Hematopoietic multipotent progenitor cell (in vitro differentiated cells): ENCODE data around the gene MUC5B. TPM values are rescaled to one million over a fixed set of nuclear protein-coding genes. Genes with fewer than 3 reads are reported as not detected.
A peak's percentile ranks its signal among the peaks of the same experiment; 100 is the strongest.

Experiments used
- DNase-seq, 3 donors: peaks; one replicate each; pipeline ENCODE4 v3.0.0-alpha.2; 2011 to 2015; ENCODE audit warnings: low read depth in 2 of 3, low spot score in 2 of 3
- total RNA-seq: library from RNA; depleted of rRNA; stranded (reverse); fragments of >200 nt; gene quantifications from one replicate; pipeline ENCODE4 v1.2.3, GENCODE V29; 2012

Gene MUC5B
- total RNA-seq, 1 donor: under 0.01 TPM

DNA sequence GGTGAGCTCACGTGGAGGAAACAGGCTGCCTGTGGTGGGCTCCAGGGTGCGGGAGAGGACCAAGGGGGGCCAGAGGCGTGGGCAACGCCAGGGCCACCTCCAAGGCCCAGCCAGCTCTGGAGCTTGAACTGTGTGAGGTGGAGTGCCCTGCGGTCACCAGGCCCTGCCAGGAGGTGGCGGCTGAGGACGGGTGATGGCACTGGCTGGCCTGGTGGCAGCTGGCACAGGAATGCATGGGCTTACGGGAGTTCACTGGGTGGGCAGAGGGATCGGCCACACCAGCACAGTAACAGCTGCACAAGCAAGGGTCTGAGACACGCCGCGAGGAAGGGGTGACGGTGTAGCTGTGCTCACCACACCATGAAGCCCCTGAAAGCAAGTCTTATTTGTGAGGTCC lies 70.8 kb downstream of the MUC5B start:
- peak in 2 of 3 donors; percentile 41 to 55 for DNase-seq

DNA sequence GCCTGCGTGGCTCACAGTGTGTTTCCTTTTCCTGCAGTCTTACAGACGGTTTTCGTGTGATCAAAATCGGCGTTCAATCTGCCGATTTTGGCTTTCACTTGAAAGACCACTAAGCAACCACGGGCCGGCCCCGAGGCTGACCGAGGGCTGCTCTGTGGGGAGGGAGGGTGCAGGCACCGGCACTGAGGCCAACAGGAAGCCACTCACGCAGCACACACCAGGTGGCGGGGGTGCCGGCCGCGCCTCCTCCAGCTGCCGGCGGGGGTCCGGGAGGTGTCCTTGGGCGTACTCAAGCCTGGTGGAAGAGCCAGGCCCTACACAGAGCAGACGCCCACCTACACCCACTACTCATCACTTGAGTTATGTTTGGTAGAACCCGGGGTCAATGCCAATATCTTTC lies 72.2 kb downstream of the MUC5B start:
- no peak for DNase-seq

DNA sequence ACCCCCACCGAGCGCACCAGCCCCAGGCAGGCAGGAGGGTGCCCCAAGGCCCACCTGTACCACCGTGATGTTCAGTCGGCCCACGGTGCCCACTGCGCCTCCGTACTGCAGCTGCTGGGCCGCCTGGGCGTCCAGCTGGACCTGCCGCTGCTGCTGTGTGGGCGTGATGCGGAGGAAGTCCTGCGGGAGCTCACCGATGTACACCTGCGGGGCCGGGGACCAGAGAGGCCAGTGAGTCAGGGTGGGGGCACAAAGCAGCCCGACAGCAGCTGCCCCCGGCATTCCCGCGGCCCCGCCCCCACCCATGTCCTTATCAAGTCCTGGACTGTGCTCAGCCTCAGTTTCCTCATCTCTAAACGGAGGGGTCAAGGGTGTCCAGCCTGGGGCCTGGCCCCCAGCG lies 72.7 kb downstream of the MUC5B start:
- no peak for DNase-seq

DNA sequence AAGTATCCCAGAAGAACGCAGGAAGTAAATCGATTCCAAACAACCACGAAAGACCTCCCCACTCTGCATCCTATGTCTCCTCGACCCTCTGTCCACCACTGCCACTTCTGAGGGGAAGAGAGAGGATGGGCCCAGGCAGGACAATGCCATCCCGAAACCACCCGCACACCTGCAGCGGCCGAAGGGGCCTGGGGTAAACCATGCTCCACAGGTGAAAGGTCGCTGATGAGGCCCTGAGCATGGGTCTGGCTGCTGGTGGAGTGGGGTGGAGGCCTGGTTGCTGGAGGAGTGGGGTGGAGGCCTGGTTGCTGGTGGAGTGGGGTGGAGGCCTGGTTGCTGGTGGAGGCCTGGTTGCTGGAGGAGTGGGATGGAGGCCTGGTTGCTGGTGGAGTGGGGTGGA lies 73.4 kb downstream of the MUC5B start:
- DNase-seq: no peak

DNA sequence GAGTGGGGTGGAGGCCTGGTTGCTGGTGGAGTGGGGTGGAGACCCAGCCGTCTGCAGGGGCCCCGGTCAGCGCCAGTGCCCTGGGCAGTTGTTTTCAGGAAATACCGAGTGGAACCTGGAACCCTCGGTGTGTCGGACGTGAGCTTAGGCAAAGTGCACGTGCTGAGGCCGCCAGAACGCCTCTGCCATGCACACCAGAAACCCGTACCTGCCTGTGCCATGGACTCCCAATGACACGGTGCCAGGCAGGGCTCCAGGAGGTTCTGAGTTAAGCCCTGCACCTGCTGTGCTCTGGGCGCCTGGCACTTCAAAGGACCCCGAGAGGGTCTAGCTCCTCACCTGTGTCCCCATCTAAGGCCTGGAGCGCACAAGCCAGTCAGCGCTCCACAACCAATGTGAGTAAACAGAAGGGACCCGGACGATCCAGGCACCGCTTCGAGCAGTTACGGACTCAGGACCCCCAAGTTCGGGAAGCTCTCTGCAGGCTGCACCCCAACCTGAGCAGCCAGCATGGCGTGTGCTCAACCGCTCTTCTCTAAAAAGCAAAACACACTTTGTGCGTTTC lies 74.2 kb downstream of the MUC5B start:
- no peak for DNase-seq

DNA sequence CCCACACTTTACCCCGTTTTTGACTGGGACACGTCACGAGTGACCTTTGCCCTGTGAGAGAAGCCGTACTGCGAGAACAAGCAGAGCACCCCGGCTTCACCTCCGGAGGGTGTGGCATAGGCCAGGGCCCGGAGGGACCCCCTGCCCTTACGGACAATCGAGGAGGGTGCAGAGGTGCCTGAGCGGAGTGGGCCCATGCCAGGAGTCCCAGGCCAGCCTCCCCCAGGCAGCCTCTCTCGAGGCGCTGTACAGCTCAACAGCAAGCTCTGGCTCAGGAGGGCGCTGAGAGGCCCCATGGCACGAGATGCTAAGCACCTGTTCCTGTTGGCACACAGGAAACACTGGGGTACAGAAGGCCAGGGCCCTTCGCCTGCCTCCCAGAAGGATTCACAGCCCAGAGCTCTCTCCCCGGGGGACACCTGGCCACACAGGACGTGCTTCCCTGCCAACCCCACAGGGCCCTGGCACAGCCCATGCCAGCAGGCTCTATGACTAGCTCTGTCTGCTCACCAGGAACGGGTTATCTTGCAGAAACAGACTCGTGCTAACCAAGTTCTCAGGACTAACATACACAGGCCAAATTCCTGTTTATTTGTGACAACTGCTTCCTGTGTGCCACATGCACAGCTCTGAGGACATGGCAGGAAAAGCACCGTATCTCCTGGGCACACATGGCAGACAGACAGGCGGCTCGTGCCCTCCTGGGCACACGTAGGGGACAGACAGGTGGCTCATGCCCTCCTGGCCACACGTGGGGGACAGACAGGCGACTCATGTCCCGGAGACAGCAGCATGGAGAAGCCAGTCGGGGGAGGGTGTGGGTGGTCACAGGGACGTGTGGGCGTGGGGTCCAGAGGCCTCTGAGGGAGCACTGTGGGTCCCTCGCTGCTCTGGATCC lies 75.0 kb downstream of the MUC5B start:
- peak in 2 of 3 donors; percentile 72 to 74 for DNase-seq

DNA sequence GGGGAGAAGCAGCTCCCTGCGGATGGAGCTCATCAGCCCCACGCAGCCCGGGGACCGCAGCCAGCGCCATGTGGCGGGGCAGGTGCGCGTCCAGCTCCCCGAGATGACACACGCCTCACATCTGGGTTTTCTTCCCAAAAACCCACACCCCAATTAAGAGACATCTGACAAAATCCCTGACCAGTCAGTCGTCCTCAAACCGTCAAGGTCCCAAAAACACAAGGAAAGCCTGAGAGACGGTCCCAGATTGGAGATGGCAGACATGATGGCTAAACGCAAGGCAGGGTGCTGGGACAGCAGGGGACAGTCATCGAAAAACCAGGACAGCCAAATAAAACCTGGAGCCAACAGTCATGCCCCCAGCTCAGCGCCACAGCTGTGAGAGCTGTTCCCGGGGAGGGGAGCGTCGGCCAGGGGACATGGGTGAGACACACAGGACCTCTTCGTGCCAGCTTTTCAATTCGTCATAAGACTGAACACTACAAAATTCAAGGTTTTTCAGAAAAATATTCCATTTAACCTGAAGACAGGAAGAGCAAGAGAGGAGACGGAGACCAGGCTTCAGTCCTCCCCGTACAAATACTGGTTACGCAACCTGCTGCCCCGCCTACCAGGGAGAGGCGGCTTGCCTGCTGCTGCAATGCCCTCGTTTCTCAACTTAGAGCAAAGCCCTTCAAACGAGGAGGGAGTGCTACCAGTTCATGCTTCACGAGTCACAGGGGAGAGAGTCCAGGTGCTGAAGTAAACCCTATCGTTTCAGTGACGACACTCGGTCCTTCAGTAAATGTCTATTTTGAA lies 76.0 kb downstream of the MUC5B start:
- peak in 2 of 3 donors; percentile 40 to 52 for DNase-seq

DNA sequence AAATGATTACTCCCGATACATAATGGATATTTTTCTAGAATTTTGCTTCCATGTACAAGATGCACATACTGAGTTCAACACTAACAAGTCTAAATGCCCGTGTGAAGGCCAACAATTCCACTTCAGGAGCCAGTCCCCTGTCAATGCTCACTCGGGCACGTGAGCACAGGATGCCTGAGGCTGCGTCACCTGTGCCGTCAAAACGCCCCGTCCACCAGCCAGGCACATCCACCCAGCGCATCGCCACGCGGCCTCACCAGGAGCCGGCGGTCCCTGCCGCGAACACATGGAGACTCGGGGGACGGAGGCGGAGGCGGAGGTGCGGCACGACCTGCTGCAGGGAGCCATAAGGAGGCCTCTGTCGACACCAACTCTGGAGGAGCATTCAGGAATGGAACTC lies 76.8 kb downstream of the MUC5B start:
- no peak for DNase-seq

DNA sequence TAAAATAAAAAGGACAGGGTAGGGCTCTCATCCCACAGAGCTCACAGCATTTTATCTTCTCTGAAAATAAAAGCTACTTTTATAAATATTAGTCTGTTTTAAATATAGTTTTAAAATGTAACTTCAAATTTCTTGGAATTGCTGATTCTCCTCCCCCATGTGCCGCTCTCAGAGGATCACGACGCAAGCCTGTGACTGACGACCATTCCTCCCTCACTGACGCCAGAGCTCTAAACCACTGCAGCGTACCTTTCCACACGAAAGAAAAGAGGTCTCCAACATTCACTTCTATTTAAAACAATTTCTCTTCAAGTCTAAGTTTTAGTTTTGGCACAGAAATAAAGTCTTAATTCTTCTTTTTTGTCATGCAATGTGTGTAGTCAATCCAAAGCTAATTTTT lies 77.3 kb downstream of the MUC5B start:
- no peak for DNase-seq

DNA sequence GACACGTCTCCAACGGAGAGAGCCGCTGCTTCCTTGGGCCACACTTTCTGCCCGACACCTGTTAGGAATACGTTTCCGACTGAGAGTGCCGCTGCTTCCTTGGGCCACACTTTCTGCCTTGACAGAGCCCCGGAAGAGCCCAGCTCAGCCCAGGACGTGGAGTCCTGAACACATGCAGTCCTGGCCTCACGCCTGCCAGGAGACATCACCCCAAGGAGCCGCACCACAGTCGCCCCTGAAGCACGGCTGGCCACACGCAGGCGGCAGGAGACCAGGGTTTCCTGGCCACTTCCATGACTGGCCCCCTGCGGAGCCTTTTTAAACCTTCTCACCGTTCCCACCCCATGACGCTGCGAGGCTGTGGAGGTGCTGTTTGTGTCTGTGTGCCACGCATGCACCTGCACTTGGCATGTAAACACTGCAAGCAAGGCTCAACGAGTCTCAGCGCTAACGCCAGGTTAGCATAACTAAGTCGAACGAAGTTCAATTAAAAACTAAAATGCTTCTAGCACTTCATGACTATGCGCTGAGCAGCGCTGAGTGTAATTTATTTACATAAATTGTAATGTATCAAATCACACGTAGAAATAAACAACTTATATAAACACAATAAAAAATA lies 77.8 kb downstream of the MUC5B start:
- no peak for DNase-seq

DNA sequence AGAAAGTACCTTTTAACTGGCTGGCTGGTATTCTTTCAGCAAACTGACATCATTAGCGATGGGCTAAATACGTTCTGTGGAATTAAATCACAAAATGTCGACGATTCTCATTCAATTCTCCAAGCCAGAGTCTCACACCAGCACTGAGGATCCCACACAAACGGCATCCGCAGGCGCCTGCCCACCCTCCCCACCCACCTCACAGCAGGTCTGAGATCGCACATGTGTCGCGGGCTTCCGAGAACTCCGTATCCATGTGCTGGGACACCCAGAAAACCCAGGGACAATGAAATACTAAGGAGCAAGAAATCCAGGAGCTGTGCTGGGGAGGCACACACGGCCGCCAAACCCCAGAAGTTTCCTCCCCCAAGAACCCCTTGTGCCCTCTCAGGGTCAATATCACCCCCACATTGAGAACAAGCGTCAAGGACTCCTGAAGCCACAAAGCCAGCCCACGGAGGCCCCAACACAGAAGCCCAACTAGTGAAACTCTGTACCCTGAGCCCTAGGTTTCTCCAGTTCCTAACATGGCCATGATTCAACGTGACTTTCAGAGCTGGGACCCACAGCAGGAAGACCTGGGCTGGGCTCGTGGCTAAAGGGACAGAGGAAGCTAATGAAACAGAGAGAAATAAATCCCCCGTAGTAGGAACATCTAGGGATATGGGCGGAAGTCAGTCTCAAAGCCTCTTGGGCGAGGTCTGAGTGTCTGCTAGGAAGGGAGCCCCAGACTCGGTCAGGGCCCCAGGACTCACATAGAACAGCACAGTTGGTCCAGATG lies 78.5 kb downstream of the MUC5B start:
- DNase-seq: no peak

DNA sequence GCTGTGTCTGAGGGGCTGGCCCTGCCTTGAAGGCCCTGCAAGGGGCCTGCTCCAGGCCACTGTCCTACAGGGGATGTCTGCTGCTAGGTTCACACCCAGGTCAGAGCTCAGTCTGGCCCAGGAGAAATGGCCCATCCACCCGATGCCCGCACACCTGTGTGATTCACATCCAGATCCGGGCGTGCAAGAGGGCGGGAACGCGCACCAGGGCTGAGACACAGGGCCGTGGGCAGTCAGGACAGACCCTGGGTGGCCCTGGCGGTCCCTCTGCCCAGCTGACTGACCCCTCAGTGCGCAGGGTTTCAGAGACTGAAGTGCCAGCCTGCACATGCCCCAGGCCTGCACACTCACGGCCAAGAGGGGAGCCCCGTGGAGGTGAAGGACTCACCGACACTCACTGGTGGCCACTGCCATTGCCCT lies 79.2 kb downstream of the MUC5B start:
- no peak for DNase-seq

DNA sequence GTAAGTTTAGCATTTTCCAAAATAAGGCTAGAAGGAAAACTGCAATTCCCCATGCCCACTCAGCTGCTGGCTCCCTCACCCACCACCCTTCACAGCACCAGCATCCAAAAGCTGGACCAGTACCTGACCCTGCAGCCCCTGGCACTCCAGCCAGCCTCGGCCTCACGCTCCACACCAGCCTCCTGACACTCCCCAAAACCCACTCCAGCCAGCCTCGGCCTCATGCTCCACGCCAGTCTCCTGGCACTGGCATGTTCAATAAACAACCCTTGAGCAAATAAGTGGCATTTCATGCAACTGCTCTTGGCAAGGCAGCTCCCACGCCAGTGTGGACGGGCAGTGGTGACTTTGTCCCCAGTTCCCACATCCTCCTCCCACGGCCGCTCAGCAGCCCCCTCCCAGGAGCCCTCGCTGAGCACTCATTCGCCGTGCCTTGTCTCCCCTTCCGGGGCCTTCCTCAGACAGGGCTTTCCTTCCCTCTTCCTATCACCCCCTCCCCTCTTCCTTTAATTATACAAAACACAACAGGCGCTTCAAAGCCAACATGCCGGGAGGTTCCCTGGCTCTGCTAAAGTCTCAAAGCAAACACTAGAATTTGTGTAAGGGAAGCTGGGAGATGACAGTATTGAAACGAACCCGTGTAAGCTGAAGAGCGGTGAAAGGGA lies 79.7 kb downstream of the MUC5B start:
- DNase-seq: no peak

DNA sequence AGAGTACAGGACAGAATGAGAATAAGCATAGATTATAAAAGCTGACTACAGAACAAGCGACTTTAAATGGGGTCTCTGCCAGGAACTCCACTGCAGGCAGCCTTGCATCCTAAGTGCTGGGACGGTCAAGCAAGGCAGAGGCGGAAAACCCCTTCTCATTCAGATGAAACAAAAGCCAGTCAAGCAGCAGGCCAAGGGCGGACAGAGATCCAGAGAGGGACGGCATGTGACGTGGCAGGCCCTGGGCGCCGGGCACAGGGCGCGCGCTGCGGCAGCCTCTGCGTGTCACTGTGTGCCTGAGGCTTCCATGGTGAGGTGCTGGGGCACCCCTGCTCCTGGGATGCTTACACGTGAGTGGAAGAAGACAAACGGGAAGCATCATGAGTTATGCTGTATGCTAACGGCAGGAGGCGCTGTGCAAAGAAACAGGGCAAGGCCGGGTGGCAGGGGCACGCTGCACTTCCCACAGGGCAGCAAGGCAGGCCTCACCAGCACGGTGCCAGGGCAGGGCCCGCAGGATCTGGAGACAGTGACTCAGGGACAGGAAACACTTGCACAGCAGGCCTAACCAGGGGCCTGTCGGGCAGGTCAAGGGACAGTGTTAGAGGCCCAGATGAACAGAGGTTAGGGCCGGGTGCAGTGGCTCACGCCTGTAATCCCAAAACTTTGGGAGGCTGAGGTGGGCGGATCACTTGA lies 80.4 kb downstream of the MUC5B start:
- DNase-seq: no peak

DNA sequence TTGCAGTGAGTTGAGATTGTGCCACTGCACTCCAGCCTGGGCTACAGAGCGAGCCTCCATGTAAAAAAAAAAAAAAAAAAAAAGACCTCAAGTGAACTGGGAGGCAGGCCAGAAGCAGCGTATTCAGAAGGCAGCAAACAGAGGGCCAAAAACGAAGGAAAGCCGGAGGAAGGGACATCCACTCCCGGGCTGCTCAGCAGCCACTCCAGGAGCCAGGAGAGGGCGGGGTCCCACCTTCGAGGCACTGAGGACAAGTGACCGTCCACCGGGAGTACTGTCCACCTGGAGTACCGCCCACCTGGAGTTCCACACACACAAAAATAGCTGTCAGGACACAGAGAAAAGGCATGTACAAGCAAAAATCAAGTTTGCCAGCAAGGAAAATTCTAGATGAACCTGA lies 81.1 kb downstream of the MUC5B start:
- DNase-seq: no peak

DNA sequence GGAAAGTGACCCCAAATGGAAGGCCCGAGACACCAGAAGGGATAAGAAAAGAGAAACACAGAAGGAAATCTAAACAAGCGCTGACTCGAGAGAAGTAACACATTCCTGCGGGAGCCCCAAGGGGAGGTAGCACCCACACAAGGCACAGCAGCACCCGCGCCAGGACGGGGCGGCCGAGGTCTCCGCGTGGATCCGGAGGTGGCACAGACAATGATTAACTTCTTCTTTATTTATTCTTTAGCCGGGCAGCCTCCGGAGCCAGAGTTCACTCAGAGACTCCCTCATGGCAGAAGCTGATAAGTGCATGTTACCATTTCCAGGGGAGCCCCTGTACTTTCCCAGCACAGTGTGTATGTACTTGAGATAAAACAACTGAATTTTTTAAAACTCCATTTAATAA lies 81.5 kb downstream of the MUC5B start:
- DNase-seq: no peak

DNA sequence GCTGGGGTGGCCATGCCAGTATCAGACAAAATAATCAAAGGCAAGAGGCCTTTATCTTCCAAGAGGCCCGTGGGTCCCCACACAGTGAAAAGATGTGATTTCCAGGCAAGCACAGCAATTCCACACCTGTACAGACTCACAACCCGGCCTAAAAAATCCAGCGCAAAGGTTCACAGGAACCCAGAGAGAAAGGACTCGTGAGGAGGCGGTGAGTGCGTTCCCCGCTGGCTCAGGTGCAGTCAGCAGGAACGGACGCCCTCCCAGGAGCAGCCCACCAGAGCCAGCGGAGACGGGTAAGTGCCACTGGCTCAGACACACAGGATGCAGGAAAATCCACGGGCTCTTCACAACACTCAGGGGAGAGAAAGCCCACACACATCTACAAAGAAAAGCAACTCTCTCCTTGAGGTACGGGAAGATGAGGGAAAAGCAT lies 82.2 kb downstream of the MUC5B start:
- no peak for DNase-seq

DNA sequence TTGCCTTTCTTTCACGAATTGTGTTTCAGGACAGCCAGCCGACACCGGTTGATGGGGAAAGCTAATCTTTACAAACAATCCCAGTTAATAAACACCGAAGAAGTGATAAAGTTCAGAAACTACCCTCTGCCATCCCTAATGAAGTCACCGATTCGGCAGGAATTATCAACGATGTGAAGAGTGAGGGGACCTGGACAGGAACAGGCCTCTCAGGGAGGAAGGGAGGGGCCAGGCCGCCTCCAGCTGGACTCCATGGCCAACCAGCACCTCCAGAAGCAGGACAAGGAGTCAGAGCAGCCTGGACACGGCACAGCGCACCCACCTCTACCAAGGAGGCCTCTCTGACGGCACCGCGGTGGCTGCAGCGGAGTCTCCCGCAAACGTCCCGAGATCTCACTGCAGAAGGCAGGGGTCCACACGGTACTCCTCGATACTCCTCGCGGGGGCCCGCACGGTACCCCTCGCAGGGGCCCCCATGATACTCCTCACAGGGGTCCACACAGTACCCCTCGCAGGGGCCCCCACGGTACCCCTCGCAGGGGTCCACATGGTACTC lies 82.7 kb downstream of the MUC5B start:
- no peak for DNase-seq
